GM21786 (cell line): ENCODE data around the gene ZNF487.
A peak's percentile ranks its signal among the peaks of the same experiment; 100 is the strongest.
"Not testable (repeated sequence)": the region's sequence is repeated elsewhere in the genome, so short reads cannot be mapped to it uniquely, and the experiment has no call there.

Experiments
- ATAC-seq: cut with Tn5 transposase; IDR thresholded peaks from one replicate; pipeline ENCODE4 v1.9.1; 2021; ENCODE audit not compliant: unreplicated experiment

ZNF487 gene

DNA sequence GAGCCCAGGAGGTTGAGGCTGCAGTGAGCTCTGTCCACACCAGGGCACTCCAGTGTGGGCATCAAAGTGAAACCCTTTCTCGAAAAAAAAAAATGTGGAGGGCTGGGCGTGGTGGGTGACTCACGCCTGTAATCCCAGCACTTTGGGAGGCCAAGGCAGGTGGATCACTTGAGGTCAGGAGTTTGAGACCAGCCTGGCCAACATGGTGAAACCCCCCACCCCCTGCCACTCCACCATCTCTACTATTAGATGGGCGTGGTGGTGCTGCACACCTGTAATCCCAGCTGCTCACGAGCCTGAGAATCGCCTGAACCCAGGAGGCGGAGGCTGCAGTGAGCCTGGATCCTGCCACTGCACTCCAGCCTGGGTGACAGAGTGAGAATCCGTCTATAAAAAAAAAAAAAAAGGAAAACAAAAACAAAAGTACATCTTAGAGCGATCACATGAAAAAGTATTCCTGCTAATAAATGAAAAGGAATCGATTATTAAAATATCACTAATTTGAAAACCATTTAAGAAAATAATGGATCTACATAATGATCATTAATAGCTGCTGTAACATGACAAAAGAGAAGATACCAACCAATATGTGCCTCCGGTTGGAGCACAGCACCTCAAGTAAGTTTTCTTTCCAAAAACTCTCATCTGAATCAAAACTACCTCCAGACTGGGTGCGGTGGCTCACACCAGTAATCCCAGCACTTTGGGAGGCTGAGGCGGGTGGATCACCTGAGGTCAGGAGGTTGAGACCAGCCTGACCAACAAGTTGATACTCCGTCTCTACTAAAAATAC lies 32.8 kb upstream of the ZNF487 start:
- ATAC-seq, result no peak

DNA sequence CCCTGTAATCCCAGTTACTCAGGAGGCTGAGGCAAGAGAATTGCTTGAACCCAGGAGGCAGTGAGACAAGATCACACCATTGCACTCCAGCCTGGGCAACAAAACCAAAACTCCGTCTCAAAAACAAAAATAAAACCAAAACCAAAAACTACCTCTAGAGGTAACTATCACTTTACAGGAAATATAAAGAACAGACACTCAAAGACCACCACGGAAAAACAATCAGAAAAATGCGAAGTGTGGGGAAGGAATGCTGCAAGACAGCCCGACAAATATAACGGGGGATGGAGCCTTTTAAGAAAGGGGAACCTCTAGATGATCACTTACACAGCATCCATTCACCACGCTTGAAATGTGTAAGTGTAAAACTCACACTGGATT lies 32.2 kb upstream of the ZNF487 start:
- ATAC-seq, result no peak

DNA sequence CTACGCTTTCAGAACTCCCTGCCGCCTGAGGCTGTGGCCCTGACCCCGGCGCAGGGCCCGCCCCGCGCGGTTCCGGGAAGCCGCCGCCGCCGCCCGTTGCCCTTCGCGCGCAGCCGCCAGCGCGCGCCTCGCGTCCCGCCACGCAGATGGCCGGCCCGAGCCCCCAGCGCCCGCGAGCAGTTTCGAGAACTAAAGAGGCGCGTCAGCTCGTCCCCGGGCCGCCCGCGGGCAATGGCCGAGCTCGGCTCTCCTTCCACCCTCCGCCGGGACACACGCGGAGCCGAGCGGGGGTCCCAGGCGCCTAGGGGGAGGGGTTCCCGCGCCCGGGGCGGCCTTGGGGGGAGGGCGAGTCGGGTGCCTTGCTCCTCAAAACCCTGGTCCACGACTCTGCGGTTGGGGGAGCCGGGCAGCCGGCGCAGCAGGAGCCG lies 29.7 kb upstream of the ZNF487 start:
- ATAC-seq, result peak; percentile 11

DNA sequence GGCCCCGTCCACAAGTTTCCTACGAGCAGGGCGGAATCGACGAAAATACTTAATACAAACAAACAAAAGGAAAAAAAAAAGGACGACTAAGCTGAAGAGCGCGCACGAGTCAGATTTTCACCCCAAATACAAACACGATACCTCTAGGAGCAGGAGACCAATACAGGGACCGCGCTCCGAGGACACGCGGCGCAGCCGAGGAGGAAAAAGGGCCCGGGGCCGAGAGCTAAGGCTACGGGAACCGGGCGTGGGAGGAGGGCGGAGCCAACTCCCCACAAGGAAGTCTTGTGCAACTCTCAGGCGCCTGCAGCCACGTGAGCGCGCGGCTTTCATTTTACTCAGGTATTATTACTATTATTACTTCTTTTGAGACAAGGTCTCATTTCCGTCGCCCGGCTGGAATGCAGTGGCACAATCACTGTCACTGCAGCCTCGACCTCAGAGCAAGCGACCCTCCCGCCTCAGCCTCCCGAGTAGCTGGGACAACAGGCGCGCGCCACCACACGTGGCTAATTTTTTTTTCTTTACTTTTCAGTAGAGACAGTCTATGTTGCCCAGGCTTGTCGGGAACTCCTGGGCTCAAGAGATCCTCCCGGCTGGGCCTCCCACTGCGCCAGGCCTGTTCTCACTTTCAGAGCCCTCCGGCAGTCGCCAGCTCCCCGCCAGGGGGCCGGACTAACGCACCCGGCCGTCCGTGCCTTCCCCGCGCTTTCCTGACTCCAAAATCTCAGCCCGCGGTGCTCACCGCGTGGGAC lies 29.2 kb upstream of the ZNF487 start:
- ATAC-seq, result peak; percentile 45

GRCh38 chr10:43408331-43408709 lies 28.6 kb upstream of the ZNF487 start:
- ATAC-seq, result peak; percentile 0

GRCh38 chr10:43408710-43409384 lies 28.1 kb upstream of the ZNF487 start, which contains the start of gene HNRNPF:
HNRNPF (minus strand) TSS chr10:43409186; CDS start chr10:43387884, 21,302 bp downstream.
- ATAC-seq, result peak; percentile 69

GRCh38 chr10:43409385-43410109 lies 27.4 kb upstream of the ZNF487 start:
- no peak for ATAC-seq

DNA sequence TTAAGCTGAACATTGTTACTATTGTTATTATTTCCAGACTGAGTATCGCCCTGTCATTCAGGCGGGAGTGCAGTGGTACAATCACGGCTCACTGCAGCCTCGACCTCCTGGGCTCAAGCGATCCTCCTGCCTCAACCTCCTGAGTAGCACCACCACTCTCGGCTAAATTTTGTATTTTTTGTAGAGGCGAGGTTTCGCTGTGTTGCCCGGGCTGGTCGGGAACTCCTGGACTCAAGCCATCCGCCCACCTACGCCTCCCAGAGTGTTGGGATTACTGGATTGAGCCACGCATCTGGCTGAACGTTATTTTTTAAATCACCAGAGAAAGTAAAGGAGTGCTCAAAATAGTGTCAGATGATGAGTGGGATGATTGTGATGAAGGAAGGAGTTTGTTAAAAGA lies 26.6 kb upstream of the ZNF487 start:
- ATAC-seq, result no peak

DNA sequence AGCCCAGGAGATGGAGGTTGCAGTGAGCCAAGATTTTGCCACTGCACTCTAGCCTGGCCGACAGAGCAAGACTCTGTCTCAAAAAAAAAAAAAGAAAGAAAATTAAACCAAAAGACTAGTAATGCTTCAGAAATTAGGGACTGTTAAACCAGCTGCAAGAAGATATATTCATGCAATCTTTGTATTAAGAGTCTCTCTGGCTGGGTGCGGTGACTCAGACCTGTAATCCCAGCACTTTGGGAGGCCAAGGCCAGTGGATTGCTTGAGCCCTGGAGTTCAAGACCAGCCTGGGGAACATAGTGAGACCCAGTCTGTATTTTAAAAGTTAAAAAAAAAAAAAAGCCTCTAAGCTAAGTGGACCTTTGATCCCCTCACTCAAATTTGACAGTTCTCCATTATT lies 25.4 kb upstream of the ZNF487 start:
- no peak for ATAC-seq

- no peak for ATAC-seq
These were observed 21.4 kb upstream of the ZNF487 start for GRCh38 chr10:43415544-43415943.

DNA sequence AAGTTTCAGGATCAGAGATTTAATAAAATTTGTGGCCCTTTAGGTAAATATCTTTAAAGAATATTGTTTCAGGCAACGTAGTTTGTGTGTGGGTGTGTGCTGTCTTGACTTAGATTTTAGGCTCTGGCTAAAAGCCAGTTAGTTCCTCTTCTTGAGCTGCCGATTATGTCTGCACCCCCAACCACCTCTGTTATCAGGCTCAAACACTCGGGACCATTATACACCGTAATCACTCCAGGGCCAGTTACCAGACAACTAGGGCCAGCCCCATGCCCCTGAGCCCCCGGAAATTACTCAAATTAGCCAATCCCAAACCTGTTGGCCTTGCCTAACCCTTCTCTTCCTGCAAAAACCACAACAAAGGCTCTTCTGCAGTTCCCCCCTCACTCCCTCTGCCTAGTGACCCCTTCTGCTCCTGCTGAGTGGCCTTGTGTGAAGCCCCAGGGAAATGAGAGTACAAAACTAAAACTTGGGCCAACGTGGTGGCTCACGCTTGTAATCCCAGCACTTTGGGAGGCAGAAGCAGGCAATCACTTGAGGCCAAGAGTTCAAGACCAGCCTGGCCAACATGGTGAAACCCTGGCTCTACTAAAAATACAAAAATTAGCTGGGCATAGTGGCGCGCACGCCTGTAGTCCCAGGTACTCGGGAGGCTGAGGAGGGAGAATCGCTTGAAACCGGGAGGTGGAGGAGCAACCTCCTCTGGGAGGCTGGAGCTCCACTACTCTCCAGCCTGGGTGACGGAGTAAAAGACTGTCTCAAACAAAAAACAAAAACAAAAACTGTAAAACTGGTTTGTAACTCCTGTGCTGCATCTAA lies 18.8 kb upstream of the ZNF487 start:
- peak; percentile 39 for ATAC-seq

DNA sequence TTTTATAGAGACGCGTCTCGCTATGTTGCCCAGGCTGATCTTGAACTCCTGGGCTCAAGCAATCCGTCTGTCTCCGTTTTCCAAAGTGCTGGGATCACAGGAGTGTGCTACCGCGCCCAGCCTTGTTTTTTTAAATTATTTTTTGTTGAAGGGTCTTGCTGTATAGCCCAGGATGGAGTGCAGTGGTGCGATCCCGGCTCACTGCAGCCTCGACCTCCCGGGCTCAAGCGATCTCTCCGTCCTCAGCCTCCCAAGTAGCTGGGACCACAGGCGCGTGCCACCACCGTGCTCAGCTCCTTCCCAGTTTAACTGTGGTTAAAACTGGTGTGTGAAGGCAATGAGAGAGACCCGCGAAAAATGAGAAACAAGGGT lies 16.9 kb upstream of the ZNF487 start:
- no peak for ATAC-seq

GRCh38 chr10:43420369-43421200 lies 16.3 kb upstream of the ZNF487 start:
- ATAC-seq, result peak; percentile 74

GRCh38 chr10:43421201-43421507 lies 15.8 kb upstream of the ZNF487 start:
- no peak for ATAC-seq

DNA sequence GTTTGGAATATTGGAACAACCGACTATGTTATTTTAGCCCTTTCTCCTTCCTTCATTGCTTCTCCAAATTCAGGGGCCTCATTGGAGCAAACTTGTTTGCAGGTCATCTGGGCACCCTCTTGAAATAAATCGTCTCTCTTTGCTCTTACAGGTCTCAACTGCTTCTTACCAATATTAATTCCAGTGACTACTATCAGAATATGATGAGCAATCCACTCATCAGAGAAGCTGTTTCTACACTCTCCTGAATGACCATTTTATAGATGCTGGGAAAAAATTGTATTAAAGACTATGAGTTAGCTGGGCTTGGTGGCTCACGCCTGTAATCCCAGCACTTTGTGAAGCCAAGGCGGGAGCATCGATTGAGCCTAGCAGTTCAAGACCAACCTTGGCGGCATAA lies 15.4 kb upstream of the ZNF487 start:
- ATAC-seq, result no peak

DNA sequence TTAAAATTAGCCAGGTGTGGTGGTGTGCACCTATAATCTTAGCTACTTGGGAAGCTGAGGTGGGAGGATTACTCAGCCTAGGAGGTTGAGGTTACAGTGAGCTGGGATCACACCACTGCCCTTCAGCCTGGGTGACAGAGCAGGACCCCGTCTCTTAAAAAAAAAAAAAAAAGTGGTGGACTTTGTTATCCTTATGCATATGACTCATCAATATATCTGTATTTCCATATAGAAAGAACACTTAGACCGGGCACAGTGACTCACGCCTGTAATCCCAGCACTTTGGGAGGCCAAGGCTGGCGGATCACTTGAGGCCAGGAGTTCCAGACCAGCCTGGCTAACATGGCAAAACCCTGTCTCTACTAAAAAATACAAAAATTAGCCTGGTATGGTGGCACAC lies 15.0 kb upstream of the ZNF487 start:
- not testable (repeated sequence) for ATAC-seq

DNA sequence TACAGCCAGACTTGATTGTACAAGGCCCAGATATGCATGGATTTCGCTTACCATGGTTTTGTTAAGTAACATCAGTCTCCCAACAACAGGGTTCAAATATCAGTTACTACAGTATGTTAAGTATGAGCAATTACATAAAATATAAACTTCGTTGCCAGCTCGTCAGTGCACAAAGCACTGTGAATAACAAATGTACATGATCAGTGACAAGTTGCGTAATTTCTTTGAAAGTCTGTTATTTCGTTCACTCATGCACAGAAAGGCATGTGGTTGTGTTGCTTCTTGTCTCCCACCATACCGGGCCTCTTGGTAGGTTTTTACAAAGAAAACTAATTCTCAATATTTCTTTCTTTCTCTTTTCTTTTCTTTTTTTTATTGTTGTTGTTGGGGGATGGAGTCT lies 12.5 kb upstream of the ZNF487 start:
- ATAC-seq, result no peak

- not testable (repeated sequence) for ATAC-seq
These were observed 10.4 kb upstream of the ZNF487 start for GRCh38 chr10:43426476-43426875.

DNA sequence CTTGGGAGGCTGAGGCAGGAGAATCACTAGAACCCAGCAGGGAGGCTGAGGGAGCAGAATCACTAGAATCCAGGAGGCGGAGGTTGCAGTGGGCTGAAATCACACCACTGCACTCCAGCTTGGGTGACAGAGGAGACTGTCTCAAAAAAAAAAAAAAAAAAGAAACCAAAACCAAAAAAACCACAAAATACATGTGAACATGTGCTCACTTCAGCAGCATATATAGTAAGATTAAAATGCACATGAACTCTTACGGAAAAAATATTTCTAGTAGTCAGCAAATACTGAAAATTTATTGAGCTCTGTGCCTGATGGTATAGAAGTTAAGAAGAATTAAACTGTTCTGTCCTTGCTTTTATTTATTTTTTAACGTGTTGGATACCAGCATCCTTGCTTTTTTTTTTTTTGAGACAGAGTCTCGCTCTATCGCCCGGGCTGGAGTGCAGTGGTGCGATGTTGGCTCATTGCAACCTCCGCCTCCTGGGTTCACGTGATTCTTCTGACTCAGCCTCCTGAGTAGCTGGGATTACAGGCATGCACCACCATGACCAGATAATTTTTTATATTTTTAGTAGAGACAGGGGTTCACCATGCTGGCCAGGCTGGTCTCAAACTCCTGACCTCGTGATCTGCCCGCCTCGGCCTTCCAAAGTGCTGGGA lies 9.6 kb upstream of the ZNF487 start:
- peak; percentile 79 for ATAC-seq
